Measurements from ENCODE around the gene CEBPE. TPM values are rescaled to one million over a fixed set of nuclear protein-coding genes. Genes with fewer than 3 reads are reported as not detected.

Gene CEBPE
- total RNA-seq, 4 donors from 2014 or later = not detected

- no peak for TF ChIP-seq CTCF (IDR thresholded peaks at IDR 0.05)
- no peak for TF ChIP-seq POLR2A (IDR thresholded peaks at IDR 0.05)
- DNase-seq = no peak
- Histone ChIP-seq H3K27me3 (no peaks in the 10 kb centered on the region), H3K9me3 (no peaks in the 10 kb centered on the region), H3K4me3 (no peak overlapping the region), H3K36me3 (peaks cover 0 to 17% (median 0%) of the 10 kb centered on the region in 3 donors), H3K27ac (no peak overlapping the region), H3K4me1 (no peaks in the 10 kb centered on the region)
These were observed 11.8 kb upstream of the CEBPE start for GRCh38 chr14:23130871-23131270.

DNA sequence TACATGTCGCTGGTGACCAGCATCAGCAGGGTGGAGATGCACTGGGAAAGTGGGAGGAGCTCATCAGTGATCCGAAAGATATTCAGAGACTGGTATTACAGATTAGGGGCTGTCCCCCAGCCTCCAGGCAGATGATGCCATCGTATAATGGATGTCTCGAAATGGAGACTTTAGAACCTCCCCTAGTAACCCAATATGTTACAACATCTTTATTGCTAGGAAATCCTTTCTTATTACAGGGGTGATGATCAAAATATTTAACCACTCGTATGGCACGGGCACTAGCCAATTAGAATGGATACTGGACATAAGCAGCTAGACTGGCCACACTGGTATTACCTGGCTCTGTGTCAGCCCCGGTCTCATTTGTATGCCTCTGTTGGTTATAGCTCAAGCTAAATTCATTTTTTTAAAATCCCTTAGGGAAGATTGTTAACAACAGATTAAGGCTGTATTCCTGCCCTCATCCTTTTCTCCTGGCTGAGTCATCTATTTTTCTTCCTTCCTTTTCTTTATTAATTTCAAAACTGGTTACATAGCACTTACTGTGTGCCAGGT is 10.8 kb upstream of the CEBPE start:
- Histone ChIP-seq H3K4me3 (no peak overlapping the region), H3K27me3 (no peaks in the 10 kb centered on the region), H3K27ac (no peak overlapping the region), H3K9me3 (no peaks in the 10 kb centered on the region), H3K4me1 (no peaks in the 10 kb centered on the region), H3K36me3 (peaks cover 0 to 17% (median 0%) of the 10 kb centered on the region in 3 donors)
- TF ChIP-seq POLR2A (IDR thresholded peaks at IDR 0.05) (no peak), CTCF (IDR thresholded peaks at IDR 0.05) (no peak)
- no peak for DNase-seq

DNA sequence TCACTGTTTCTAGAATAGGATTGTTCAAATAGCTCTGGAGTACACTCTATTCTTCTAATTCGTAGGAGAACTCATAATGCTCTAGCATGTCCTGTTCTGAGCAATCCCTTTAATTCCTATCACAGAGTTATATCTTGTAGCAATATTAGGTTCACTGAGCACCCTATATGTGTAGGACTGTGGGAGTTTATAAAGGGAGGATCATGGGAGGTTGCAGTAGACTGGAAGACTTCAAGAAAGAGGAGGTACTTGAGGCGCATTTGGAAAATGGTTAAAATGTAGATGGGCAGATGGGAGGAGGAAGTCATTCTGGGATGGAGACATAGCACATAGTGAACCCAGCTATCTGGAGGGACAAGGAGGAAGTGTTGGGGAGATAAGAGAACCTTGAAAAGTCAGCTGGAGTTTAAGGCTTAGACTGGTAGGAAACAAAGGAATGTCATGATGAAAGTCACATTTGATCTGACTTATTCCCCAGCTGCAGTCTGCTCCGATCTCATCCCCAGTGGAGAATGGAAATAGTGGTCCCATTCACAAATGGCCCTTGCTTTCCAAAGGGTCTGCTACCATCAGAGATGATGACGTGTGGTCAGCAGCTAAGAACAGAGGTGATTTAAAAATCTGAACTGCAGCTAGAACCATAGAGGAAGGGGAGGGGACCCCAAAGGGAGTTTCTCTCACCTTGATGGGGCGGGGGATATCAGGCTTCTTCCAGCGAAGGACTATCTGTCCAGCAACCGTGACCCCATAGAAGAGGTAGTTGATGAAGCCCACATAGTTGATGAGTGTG is 10.1 kb upstream of the CEBPE start:
- H3K9me3 ChIP-seq = no peaks in the 10 kb centered on the region
- H3K4me1 ChIP-seq = no peaks in the 10 kb centered on the region
- H3K36me3 ChIP-seq = peaks cover 0 to 17% (median 0%) of the 10 kb centered on the region in 3 donors
- H3K27me3 ChIP-seq = no peaks in the 10 kb centered on the region
- H3K27ac ChIP-seq = no peak overlapping the region
- TF ChIP-seq POLR2A (IDR thresholded peaks at IDR 0.05) (no peak), CTCF (IDR thresholded peaks at IDR 0.05) (no peak)
- DNase-seq = no peak
- no peak overlapping the region for H3K4me3 ChIP-seq

GRCh38 chr14:23127861-23128260 is 8.8 kb upstream of the CEBPE start:
- Histone ChIP-seq H3K27me3 (no peaks in the 10 kb centered on the region), H3K36me3 (peaks cover 0 to 17% (median 0%) of the 10 kb centered on the region in 3 donors), H3K9me3 (no peaks in the 10 kb centered on the region), H3K27ac (no peak overlapping the region), H3K4me3 (no peak overlapping the region), H3K4me1 (no peaks in the 10 kb centered on the region)
- TF ChIP-seq CTCF (IDR thresholded peaks at IDR 0.05) = no peak
- TF ChIP-seq POLR2A (IDR thresholded peaks at IDR 0.05) = no peak
- no peak for DNase-seq

DNA sequence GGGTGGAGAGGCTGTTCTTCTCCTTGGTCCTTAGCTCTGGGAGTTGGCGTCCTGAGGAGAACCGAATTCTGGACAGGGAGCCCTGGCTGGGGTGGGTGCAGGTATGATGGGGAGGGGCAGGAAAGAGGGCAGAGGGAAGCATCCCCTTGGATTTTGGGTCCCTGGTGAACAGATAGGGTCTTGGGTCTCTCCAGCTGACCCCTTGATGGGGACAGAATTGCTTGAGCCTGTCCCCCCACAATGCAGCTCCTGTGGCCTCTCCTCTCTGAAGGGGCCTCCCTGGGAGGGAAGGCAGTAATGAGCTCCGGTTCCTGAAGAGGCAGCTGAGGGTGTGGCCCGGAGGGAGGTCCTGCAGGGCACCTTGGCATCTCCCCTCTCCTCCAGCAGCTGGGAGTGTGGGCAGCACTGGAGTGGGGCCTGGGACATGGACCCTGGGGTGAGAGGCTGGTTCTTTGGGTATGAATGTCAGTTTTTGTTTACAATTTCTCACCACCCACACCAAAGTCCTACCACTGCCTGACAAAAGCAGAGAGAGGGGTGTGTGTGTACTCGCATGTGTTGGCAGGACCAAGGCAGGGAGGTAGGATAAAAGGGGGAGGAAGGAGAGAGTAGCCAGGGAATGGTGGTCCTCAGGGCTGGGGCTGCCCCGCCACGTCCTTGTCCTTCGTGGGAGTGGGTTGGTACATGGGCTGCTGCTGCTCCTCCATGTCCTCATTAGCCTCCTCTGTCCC is 7.7 kb upstream of the CEBPE start:
- Histone ChIP-seq H3K27me3 (no peaks in the 10 kb centered on the region), H3K27ac (no peak overlapping the region), H3K9me3 (no peaks in the 10 kb centered on the region), H3K36me3 (peaks cover 0 to 17% (median 0%) of the 10 kb centered on the region in 3 donors), H3K4me1 (peaks cover 0 to under 1% (median 0%) of the 10 kb centered on the region in 4 donors), H3K4me3 (no peak overlapping the region)
- DNase-seq = no peak
- TF ChIP-seq POLR2A (IDR thresholded peaks at IDR 0.05) (no peak), CTCF (IDR thresholded peaks at IDR 0.05) (no peak)
